HG03342 (cell line): ENCODE measurements around the gene CRACDL.
"Not testable (repeated sequence)": the region's sequence is repeated elsewhere in the genome, so short reads cannot be mapped to it uniquely, and the experiment has no call there.

Experiments used
- ATAC-seq: cut with Tn5 transposase; IDR thresholded peaks from one replicate; pipeline ENCODE4 v1.9.1; 2021; ENCODE audit warnings: mild to moderate bottlenecking, moderate library complexity; ENCODE audit not compliant: unreplicated experiment

CRACDL gene

GRCh38 chr2:98759338-98759737, 176.7 kb downstream of the CRACDL start:
- no peak for ATAC-seq

- ATAC-seq: peak; percentile 82
Observed at GRCh38 chr2:98757904-98758421, 178.1 kb downstream of the CRACDL start.

DNA sequence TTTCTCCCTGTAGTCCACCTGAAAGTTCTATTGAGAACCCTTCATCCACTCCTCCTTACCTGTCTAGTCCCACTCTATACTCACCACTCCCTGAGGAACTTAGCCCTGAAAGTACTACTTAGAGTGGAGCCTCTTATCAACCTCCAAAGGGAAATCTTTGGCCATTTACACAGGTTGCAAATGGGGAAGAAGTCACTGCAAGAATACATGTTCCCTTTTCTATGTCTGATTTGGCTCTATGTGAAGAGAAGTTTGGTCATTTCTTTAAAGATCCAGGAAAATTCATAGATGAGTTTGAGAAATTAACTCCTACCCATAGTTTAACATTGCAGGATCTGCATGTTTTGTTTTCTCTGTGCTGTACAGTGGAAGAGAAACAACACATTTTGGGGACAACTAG, 182.2 kb downstream of the CRACDL start:
- no peak for ATAC-seq

DNA sequence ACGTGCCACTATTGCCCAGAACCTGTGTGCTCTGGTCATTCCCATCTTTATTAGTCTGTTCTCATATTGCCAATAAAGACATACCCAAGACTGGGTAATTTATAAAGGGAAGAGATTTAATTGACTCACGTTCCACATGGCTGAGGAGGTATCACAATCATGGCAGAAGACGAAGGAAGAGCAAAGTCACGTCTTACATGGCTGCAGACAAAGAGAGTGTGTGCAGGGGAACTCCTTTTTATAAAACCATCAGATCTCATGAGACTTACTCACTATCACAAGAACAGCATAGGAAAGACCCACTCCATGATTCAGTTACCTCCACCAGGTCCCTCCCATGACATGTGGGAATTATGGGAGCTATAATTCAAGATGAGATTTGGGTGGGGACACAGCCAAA, 183.3 kb downstream of the CRACDL start:
- not testable (repeated sequence) for ATAC-seq

DNA sequence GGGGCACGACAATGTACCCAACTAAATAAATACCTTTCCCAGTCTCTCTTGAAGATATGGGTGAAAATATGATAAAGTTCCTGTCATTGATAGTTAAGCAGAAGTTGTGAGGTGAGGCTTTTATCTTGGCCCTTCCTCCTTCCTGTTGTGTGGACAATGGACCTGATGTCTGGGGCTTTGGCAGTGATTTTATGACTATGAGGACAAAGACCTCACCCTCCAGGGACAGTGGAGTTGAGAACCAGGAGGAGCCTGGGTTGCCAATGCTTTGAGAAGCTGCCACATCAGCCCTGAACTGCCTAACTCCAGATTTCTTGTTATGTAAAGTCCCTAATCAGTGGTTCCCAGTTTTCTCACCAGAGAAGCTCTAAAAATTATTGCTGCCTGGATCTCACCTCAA, 184.3 kb downstream of the CRACDL start:
- no peak for ATAC-seq

DNA sequence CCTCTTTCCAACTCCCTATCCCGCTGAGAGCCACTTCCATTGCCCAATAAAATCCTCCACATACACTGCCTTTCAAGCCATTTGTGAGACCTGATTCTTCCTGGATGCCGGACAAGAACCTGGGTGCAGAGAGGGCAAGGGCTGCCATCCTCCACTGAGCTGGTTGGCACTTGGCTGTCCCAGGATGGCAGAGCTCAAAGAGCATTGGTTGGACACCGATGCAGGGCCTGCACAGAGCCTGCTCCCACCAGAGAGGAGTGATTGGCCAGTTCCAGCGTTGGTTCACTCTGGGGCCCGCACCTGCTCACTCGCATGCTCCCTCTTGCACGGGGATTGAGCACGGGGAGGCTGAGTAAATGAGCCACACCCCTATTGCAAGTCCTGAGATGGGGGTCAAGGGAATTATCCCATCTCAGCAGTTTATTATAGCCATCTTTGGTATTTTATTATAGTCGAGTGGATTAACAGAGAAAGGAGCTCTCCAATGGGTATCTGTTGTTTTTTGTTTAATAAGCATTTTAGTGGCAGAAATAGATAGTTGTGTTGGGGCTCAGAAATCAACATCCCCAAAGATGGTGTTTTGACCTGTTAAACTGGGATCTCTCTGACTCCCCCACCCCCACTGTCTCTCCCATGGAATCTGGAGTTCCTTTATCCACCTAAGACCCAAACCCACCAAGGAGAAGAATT, 185.3 kb downstream of the CRACDL start:
- no peak for ATAC-seq

DNA sequence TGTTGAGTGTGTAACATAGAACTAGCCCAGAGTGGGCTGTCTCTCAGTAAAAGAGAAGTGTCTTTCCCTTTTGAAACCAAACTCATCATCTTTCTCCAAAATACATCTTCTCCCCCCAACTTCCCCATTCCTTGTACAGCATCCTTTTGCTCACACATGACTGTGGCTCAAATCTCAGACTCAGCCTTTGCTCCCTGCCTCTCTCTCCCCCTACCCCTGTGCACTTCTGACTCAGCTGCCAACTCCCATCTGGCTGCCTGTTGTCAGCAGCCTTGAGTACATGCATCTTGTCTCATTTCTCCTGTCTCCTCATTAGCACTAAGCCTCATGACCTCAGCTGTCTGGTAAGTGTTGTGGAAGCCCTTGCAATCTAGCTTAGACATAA, 187.0 kb downstream of the CRACDL start:
- no peak for ATAC-seq

DNA sequence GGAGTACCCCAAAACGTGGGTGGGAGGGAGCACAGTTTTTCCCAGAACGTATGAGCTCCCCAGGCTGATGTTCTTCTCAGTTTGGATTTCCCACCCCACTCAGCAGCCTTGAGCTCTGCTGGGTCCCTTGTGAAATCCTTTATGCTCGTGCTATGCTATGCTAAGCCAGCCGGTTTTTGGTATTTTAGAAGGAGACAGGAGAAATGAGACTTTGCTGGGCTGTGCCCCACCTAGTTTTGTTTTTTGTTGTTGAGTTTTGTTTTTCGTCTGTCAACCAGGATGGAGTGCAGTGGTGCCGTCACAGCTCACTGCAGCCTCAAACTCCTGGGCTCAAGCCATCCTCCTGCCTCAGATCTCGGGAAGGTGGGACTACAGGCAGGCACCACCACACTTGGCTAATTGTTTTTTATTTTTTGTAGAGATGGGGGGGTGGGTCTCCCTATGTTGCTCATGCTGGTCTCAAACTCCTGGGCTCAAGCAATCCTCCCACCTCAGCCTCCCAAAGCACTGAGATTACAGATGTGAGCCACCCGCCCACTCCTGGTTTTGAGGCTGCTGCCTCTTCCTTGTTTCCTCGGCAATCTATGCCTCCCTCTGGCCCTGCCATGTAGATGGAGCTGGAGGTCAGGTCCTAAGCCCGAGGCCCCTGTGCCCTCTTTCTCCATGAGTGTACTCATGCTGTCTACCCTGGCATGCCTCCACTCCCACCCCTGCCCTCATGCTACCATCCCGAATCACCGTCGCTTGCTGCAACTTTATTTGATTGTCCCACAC, 187.5 kb downstream of the CRACDL start:
- ATAC-seq: no peak

GRCh38 chr2:98747888-98748287, 188.1 kb downstream of the CRACDL start:
- no peak for ATAC-seq

- no peak for ATAC-seq
Observed at GRCh38 chr2:98746426-98746825, 189.6 kb downstream of the CRACDL start.

- ATAC-seq: no peak
Observed at GRCh38 chr2:98744595-98744994, 191.4 kb downstream of the CRACDL start.
